CD4-positive, alpha-beta T cell (primary cell): ENCODE results near the gene NUP50. TPM values are rescaled to one million over a fixed set of nuclear protein-coding genes. Genes with fewer than 3 reads are reported as not detected.

Experiments used
- ATAC-seq: fragments of 200-7000 bp; cut with Tn5 transposase; one replicate; pipeline ENCODE4 v1.10.0; 2022; ENCODE audit warnings: mild to moderate bottlenecking; ENCODE audit not compliant: poor library complexity
- CTCF ChIA-PET: fragments of 350-600 bp; sonication (Branson Sonifier 250); formaldehyde crosslinking; loops from one replicate; lab custom pipeline; 2021; ENCODE audit warnings: antibody characterized with exemption, inconsistent platforms; lab: Charles Lee
- POLR2A ChIA-PET: fragments of 350-600 bp; sonication (Branson Sonifier 250); formaldehyde crosslinking; loops from one replicate; lab custom pipeline; 2021; ENCODE audit warnings: antibody characterized with exemption, inconsistent platforms; lab: Charles Lee
- DNase-seq, 14 experiments: peaks; one replicate each; pipeline ENCODE4 v3.0.0-alpha.2; 2013 to 2020; ENCODE audit warnings: mixed read lengths in 2 of 14
- H3K27ac ChIP-seq, 2 donors: one replicate each; pipeline versions ENCODE4 v1.5.1 to v1.7.0; 2013; ENCODE audit warnings: low read length in 2 of 2, low read depth in 1 of 2, mild to moderate bottlenecking in 1 of 2
- H3K27me3 ChIP-seq, 2 experiments: 1 replicate in 1 of 2; 2 replicates in 1 of 2; pipeline versions ENCODE4 v1.6.1 to v1.7.0; 2013; ENCODE audit warnings: low read length in 2 of 2, control low read depth in 1 of 2, mild to moderate bottlenecking in 1 of 2, moderate library complexity in 1 of 2; ENCODE audit not compliant: insufficient read depth in 2 of 2, control insufficient read depth in 1 of 2
- H3K36me3 ChIP-seq: one replicate; pipeline ENCODE4 v1.6.1; 2013; ENCODE audit warnings: low read length, control low read depth; ENCODE audit not compliant: insufficient read depth
- H3K4me1 ChIP-seq: one replicate; pipeline ENCODE4 v1.6.1; 2013; ENCODE audit warnings: low read length, control low read depth; ENCODE audit not compliant: insufficient read depth
- H3K4me3 ChIP-seq: one replicate; pipeline ENCODE4 v1.5.1; 2013; ENCODE audit warnings: mild to moderate bottlenecking, low read length, moderate library complexity
- H3K9me3 ChIP-seq, 2 experiments: 1 replicate in 1 of 2; 2 replicates in 1 of 2; pipeline versions ENCODE4 v1.6.1 to v1.7.0; 2013; ENCODE audit warnings: low read length in 2 of 2, mild to moderate bottlenecking in 2 of 2, control low read depth in 1 of 2, moderate library complexity in 1 of 2; ENCODE audit not compliant: control insufficient read depth in 1 of 2, insufficient read depth in 1 of 2
- H3K27ac Mint-ChIP-seq: one replicate; pipeline ENCODE4 v1.8.0; 2020; ENCODE audit warnings: mixed read lengths
- H3K27me3 Mint-ChIP-seq: one replicate; pipeline ENCODE4 v1.8.0; 2021; ENCODE audit warnings: mixed read lengths
- H3K36me3 Mint-ChIP-seq: one replicate; pipeline ENCODE4 v1.8.0; 2021; ENCODE audit warnings: low read depth, mixed read lengths
- H3K4me1 Mint-ChIP-seq: one replicate; pipeline ENCODE4 v1.8.0; 2021; ENCODE audit warnings: low read depth, mixed read lengths
- H3K4me3 Mint-ChIP-seq: one replicate; pipeline ENCODE4 v1.8.0; 2020; ENCODE audit warnings: mild to moderate bottlenecking, mixed read lengths
- H3K9me3 Mint-ChIP-seq: one replicate; pipeline ENCODE4 v1.8.0; 2020; ENCODE audit warnings: mixed read lengths
- intact Hi-C, 2 experiments: fragments of 100-400 bp; cut with DNase I in 1 of 2; cut with micrococcal nuclease in 1 of 2; formaldehyde crosslinking; loops; one replicate each; pipeline versions ENCODE4 v1.15.1 to v1.9.0; 2023 to 2025; cut with DNase I, micrococcal nuclease
- total RNA-seq, 174 experiments: library from RNA in 2 of 174; stranded (reverse) in 2 of 174; gene quantifications; one replicate each; pipeline ENCODE4 v1.2.3 and lab custom pipeline; 2021 to 2026
- TF ChIP-seq, protein P1 (sequence below): fragments of 200-600 bp; IDR thresholded peaks from one replicate; pipeline ENCODE4 v1.8.0; 2022; ENCODE audit warnings: antibody characterized with exemption, mild to moderate bottlenecking

The NUP50 gene
- total RNA-seq, 2 experiments from 2014 or later = 141 TPM

DNA sequence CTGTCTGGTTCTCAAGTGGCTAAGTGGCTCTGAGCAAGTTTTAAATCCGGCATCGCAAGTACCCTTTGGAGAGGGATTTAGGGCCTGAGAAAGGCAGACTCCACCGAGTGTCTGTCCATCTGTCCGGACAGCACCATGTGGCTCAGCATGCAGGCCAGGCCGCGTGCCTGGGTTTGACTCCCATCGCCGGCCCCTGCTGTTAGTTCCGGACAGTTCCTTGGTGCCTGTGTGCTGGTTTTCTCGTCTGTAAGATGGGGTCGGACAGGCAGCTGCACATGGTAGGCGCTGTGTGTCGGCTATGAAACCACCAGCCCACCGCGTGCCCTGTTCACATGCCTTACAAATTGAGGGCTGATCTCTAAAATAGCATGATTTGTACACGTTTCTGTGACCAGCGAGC lies 31.0 kb downstream of the NUP50 start:
- H3K27me3 Mint-ChIP-seq = no peaks in the 10 kb centered on the region
- Histone ChIP-seq H3K4me1 (no peaks in the 10 kb centered on the region), H3K4me3 (no peak overlapping the region), H3K9me3 (no peaks in the 10 kb centered on the region), H3K36me3 (peaks cover 27% of the 10 kb centered on the region), H3K27me3 (no peaks in the 10 kb centered on the region), H3K27ac (no peak overlapping the region)
- TF ChIP-seq, protein P1, sequence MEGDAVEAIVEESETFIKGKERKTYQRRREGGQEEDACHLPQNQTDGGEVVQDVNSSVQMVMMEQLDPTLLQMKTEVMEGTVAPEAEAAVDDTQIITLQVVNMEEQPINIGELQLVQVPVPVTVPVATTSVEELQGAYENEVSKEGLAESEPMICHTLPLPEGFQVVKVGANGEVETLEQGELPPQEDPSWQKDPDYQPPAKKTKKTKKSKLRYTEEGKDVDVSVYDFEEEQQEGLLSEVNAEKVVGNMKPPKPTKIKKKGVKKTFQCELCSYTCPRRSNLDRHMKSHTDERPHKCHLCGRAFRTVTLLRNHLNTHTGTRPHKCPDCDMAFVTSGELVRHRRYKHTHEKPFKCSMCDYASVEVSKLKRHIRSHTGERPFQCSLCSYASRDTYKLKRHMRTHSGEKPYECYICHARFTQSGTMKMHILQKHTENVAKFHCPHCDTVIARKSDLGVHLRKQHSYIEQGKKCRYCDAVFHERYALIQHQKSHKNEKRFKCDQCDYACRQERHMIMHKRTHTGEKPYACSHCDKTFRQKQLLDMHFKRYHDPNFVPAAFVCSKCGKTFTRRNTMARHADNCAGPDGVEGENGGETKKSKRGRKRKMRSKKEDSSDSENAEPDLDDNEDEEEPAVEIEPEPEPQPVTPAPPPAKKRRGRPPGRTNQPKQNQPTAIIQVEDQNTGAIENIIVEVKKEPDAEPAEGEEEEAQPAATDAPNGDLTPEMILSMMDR = no peak
- peaks cover 10% of the 10 kb centered on the region for H3K36me3 Mint-ChIP-seq
- H3K9me3 Mint-ChIP-seq = no peaks in the 10 kb centered on the region
- ATAC-seq = no peak
- ChIA-PET CTCF (no interaction called here), POLR2A (no interaction called here)
- no peak overlapping the region for H3K27ac Mint-ChIP-seq
- intact Hi-C loops = no loop called here
- DNase-seq = no peak
- H3K4me3 Mint-ChIP-seq = no peak overlapping the region
- no peaks in the 10 kb centered on the region for H3K4me1 Mint-ChIP-seq

DNA sequence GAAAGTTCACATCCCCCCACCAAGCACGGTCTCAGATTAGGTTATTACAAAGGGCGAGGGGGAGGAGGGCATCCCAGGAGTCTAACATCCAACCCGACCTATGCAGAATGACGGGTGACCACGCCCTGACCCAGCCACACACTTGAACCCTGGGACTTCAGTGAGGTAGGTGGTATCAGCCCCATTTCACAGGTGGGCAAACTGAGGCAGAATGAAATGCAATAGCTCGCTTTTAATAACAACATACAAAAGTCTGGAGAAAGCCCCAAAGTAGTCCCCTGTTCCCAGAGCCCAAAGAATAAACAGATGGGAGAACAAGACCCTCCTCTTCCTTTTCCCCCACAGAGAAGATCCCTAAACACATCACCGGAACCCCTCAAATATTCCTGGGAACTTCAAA lies 31.9 kb downstream of the NUP50 start:
- no peak for DNase-seq
- H3K4me3 ChIP-seq = no peak overlapping the region
- peaks cover 15% of the 10 kb centered on the region for H3K36me3 Mint-ChIP-seq
- H3K27ac ChIP-seq = no peak overlapping the region
- H3K9me3 ChIP-seq = no peaks in the 10 kb centered on the region
- TF ChIP-seq, protein P1 = no peak
- ChIA-PET POLR2A (no interaction called here), CTCF (no interaction called here)
- H3K4me1 Mint-ChIP-seq = no peaks in the 10 kb centered on the region
- no peak overlapping the region for H3K27ac Mint-ChIP-seq
- no peak overlapping the region for H3K4me3 Mint-ChIP-seq
- H3K9me3 Mint-ChIP-seq = no peaks in the 10 kb centered on the region
- no peaks in the 10 kb centered on the region for H3K27me3 Mint-ChIP-seq
- intact Hi-C loops = no loop called here
- H3K4me1 ChIP-seq = no peaks in the 10 kb centered on the region
- H3K27me3 ChIP-seq = no peaks in the 10 kb centered on the region
- ATAC-seq = no peak
- H3K36me3 ChIP-seq = peaks cover 27% of the 10 kb centered on the region

DNA sequence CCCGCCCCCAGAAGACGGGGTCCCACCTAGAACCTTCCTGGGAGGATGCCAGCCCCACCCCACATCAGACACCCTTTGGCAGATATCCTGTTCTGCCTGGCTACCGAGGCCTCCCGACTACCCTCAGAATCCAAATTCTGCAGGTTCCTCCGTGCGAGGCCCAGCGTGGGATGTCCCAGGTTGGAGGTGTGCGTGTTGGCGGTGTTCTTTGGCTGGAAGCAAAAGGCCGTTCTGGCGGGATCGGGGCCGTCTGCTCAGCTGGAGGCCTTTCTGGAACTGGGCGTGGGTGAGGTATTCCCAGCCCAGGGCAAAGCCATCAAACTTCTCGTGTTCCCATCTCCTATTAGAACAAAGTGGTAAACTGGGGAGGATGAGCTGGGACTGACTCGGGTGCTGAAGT lies 32.6 kb downstream of the NUP50 start:
- POLR2A ChIA-PET = no interaction called here
- CTCF ChIA-PET = no interaction called here
- TF ChIP-seq, protein P1 = no peak
- DNase-seq = no peak
- Mint-ChIP-seq H3K27me3 (no peaks in the 10 kb centered on the region), H3K9me3 (no peaks in the 10 kb centered on the region), H3K4me3 (no peak overlapping the region), H3K4me1 (no peaks in the 10 kb centered on the region), H3K27ac (no peak overlapping the region), H3K36me3 (peaks cover 18% of the 10 kb centered on the region)
- Histone ChIP-seq H3K36me3 (peaks cover 27% of the 10 kb centered on the region), H3K27ac (no peak overlapping the region), H3K4me3 (no peak overlapping the region), H3K4me1 (no peaks in the 10 kb centered on the region), H3K27me3 (no peaks in the 10 kb centered on the region), H3K9me3 (no peaks in the 10 kb centered on the region)
- ATAC-seq = no peak
- intact Hi-C loops = no loop called here
